Astrocyte (in vitro differentiated cells and primary cell): ENCODE data around the gene ARID3C. TPM values are rescaled to one million over a fixed set of nuclear protein-coding genes. Genes with fewer than 3 reads are reported as not detected.

ENCODE experiments used
- DNase-seq: peaks from one replicate; pipeline ENCODE4 v3.0.0-alpha.2; 2010; ENCODE audit warnings: low read depth
- FAIRE-seq: peaks from 2 replicates; lab custom pipeline; 2011; peaks lifted over from hg19 to GRCh38; lab: Jason Lieb, UNC
- H2AFZ ChIP-seq: 2 replicates; pipeline ENCODE4 v1.6.0; 2012; ENCODE audit warnings: low read depth, low read length, inconsistent platforms
- H3K27ac ChIP-seq: 2 replicates; pipeline ENCODE4 v1.5.1; 2011; ENCODE audit warnings: low read depth, low read length, inconsistent platforms
- H3K27me3 ChIP-seq: 2 replicates; pipeline ENCODE4 v1.6.0; 2011; ENCODE audit warnings: low read length, inconsistent platforms; ENCODE audit not compliant: insufficient read depth
- H3K36me3 ChIP-seq: 2 replicates; pipeline ENCODE4 v1.5.1; 2011; ENCODE audit warnings: low read length, inconsistent platforms; ENCODE audit not compliant: insufficient read depth
- H3K4me1 ChIP-seq: 2 replicates; pipeline ENCODE4 v1.5.1; 2011; ENCODE audit warnings: low read length, inconsistent platforms; ENCODE audit not compliant: insufficient read depth
- H3K4me2 ChIP-seq: 2 replicates; pipeline ENCODE4 v1.6.0; 2012; ENCODE audit warnings: low read length, inconsistent platforms
- H3K4me3 ChIP-seq: 2 replicates; pipeline ENCODE4 v1.5.1; 2011; ENCODE audit warnings: low read depth, mild to moderate bottlenecking, low read length, inconsistent platforms; ENCODE audit not compliant: insufficient read depth
- H3K79me2 ChIP-seq: 2 replicates; pipeline ENCODE4 v1.6.0; 2012; ENCODE audit warnings: mild to moderate bottlenecking, low read length, inconsistent platforms; ENCODE audit not compliant: insufficient read depth
- H3K9ac ChIP-seq: 2 replicates; pipeline ENCODE4 v1.6.0; 2012; ENCODE audit warnings: mild to moderate bottlenecking, low read length, inconsistent platforms
- H3K9me3 ChIP-seq: 2 replicates; pipeline ENCODE4 v1.5.1; 2012; ENCODE audit warnings: low read depth, mild to moderate bottlenecking, low read length, inconsistent platforms; ENCODE audit not compliant: insufficient read depth
- H4K20me1 ChIP-seq: 2 replicates; pipeline ENCODE4 v1.6.0; 2012; ENCODE audit warnings: low read length, inconsistent platforms; ENCODE audit not compliant: insufficient read depth
- H3K27ac Mint-ChIP-seq: one replicate; pipeline ENCODE4 v1.8.0; 2021; ENCODE audit warnings: mild to moderate bottlenecking, mixed read lengths; ENCODE audit not compliant: unreplicated experiment
- H3K27me3 Mint-ChIP-seq: one replicate; pipeline ENCODE4 v1.8.0; 2021; ENCODE audit warnings: low read depth, mixed read lengths; ENCODE audit not compliant: unreplicated experiment
- H3K36me3 Mint-ChIP-seq: one replicate; pipeline ENCODE4 v1.8.0; 2021; ENCODE audit warnings: low read depth, mixed read lengths; ENCODE audit not compliant: unreplicated experiment
- H3K4me1 Mint-ChIP-seq: one replicate; pipeline ENCODE4 v1.8.0; 2021; ENCODE audit warnings: low read depth, mixed read lengths; ENCODE audit not compliant: unreplicated experiment
- H3K4me3 Mint-ChIP-seq: one replicate; pipeline ENCODE4 v1.8.0; 2021; ENCODE audit warnings: mild to moderate bottlenecking, moderate library complexity, mixed read lengths; ENCODE audit not compliant: unreplicated experiment
- H3K9me3 Mint-ChIP-seq: one replicate; pipeline ENCODE4 v1.8.0; 2021; ENCODE audit warnings: mild to moderate bottlenecking, mixed read lengths; ENCODE audit not compliant: unreplicated experiment
- CTCF ChIP-seq: IDR thresholded peaks from 2 replicates; pipeline ENCODE4 v1.5.1; 2011; ENCODE audit warnings: low read depth, mild to moderate bottlenecking, inconsistent platforms, low read length, moderate library complexity; ENCODE audit not compliant: insufficient read depth
- EZH2 ChIP-seq: IDR thresholded peaks from 2 replicates; pipeline ENCODE4 v1.6.1; 2012; ENCODE audit warnings: mild to moderate bottlenecking, low read length, inconsistent platforms; ENCODE audit not compliant: insufficient read depth
- total RNA-seq: library from RNA; stranded (reverse); gene quantifications from 2 replicates; pipeline ENCODE4 v1.2.1, GENCODE V29; 2021

ARID3C gene
- total RNA-seq, 1 donor from 2014 or later, result 0.16 TPM

GRCh38 chr9:34647084-34647403, 18.2 kb upstream of the ARID3C start:
- Histone ChIP-seq H3K36me3 (no peaks in the 10 kb centered on the region), H4K20me1 (peaks cover 4% of the 10 kb centered on the region), H3K27me3 (no peaks in the 10 kb centered on the region), H3K4me3 (peak overlapping the region; percentile 85), H3K9ac (peak overlapping the region; percentile 89), H2AFZ (peak overlapping the region; percentile 99), H3K27ac (peak overlapping the region; percentile 54), H3K79me2 (peaks cover 8% of the 10 kb centered on the region), H3K4me2 (peak overlapping the region; percentile 99), H3K9me3 (no peaks in the 10 kb centered on the region), H3K4me1 (peaks cover 26% of the 10 kb centered on the region)
- FAIRE-seq, result no peak
- H3K4me3 Mint-ChIP-seq, result peak overlapping the region; percentile 90
- TF ChIP-seq CTCF (no peak), EZH2 (no peak)
- H3K27ac Mint-ChIP-seq, result peak overlapping the region; percentile 12
- H3K9me3 Mint-ChIP-seq, result no peaks in the 10 kb centered on the region
- no peaks in the 10 kb centered on the region for H3K27me3 Mint-ChIP-seq
- H3K36me3 Mint-ChIP-seq, result peaks cover 4% of the 10 kb centered on the region
- H3K4me1 Mint-ChIP-seq, result peaks cover 20% of the 10 kb centered on the region
- DNase-seq, result no peak

GRCh38 chr9:34646211-34647083, 17.6 kb upstream of the ARID3C start, which contains the start of gene GALT:
TSS of gene GALT (plus strand) at chr9:34646675. CDS start at chr9:34646705, 30 bp downstream.
- H3K4me1 Mint-ChIP-seq, result peaks cover 15% of the 10 kb centered on the region
- no peak for TF ChIP-seq EZH2
- TF ChIP-seq CTCF, result no peak

More at GRCh38 chr9:34646211-34647083, 17.6 kb upstream of the ARID3C start, which contains the start of gene GALT:
- Histone ChIP-seq H3K9me3 (no peaks in the 10 kb centered on the region), H3K4me3 (peak within 1 kb of the TSS; percentile 85), H4K20me1 (peaks cover 4% of the 10 kb centered on the region), H2AFZ (peak within 1 kb of the TSS; percentile 99), H3K27me3 (no peaks in the 10 kb centered on the region), H3K4me1 (peaks cover 21% of the 10 kb centered on the region), H3K36me3 (no peaks in the 10 kb centered on the region), H3K79me2 (peaks cover 8% of the 10 kb centered on the region), H3K4me2 (peak within 1 kb of the TSS; percentile 99), H3K27ac (peak within 1 kb of the TSS; percentile 54), H3K9ac (peak within 1 kb of the TSS; percentile 89)
- Mint-ChIP-seq H3K4me3 (peak within 1 kb of the TSS; percentile 90), H3K27ac (peak within 1 kb of the TSS; percentile 34), H3K36me3 (peaks cover 4% of the 10 kb centered on the region), H3K27me3 (no peaks in the 10 kb centered on the region), H3K9me3 (no peaks in the 10 kb centered on the region)
- peak; percentile 73 for DNase-seq
- FAIRE-seq, result peak; percentile 17
